Aorta (tissue), 5 donors: Measurements from ENCODE around the gene DRC1. TPM values are rescaled to one million over a fixed set of nuclear protein-coding genes. Genes with fewer than 3 reads are reported as not detected.

Experiments
- ATAC-seq: fragments of 200-7000 bp; cut with Tn5 transposase; one replicate; pipeline ENCODE4 v1.9.1; 2022; ENCODE audit warnings: moderate library complexity; ENCODE audit not compliant: low FRiP score
- DNase-seq, 2 donors: peaks; one replicate each; pipeline ENCODE4 v3.0.0-alpha.2; 2020
- H3K27ac ChIP-seq, 2 donors: one replicate each; pipeline ENCODE4 v1.5.1; 2013; ENCODE audit warnings: low read length in 2 of 2, mild to moderate bottlenecking in 2 of 2, moderate library complexity in 2 of 2, control low read depth in 1 of 2, inconsistent platforms in 1 of 2, low read depth in 1 of 2
- H3K27me3 ChIP-seq, 2 donors: one replicate each; pipeline ENCODE4 v1.6.1; 2013; ENCODE audit warnings: control low read depth in 1 of 2, low read length in 1 of 2, mild to moderate bottlenecking in 1 of 2, moderate library complexity in 1 of 2; ENCODE audit not compliant: insufficient read depth in 2 of 2, control insufficient read depth in 1 of 2
- H3K36me3 ChIP-seq, 2 donors: one replicate each; pipeline ENCODE4 v1.6.1; 2013; ENCODE audit warnings: control low read depth in 1 of 2, low read length in 1 of 2, mild to moderate bottlenecking in 1 of 2; ENCODE audit not compliant: insufficient read depth in 2 of 2, control insufficient read depth in 1 of 2
- H3K4me1 ChIP-seq, 2 donors: one replicate each; pipeline ENCODE4 v1.6.1; 2013; ENCODE audit warnings: low read length in 2 of 2, control low read depth in 1 of 2, mild to moderate bottlenecking in 1 of 2, moderate library complexity in 1 of 2; ENCODE audit not compliant: insufficient read depth in 2 of 2, control insufficient read depth in 1 of 2
- H3K4me3 ChIP-seq, 2 donors: one replicate each; pipeline ENCODE4 v1.5.1; 2013; ENCODE audit warnings: low read length in 2 of 2, control low read depth in 1 of 2, mild to moderate bottlenecking in 1 of 2
- H3K9me3 ChIP-seq: one replicate; pipeline ENCODE4 v1.6.1; 2013; ENCODE audit warnings: mild to moderate bottlenecking, low read length; ENCODE audit not compliant: control insufficient read depth
- WGBS, 2 donors: extraction: QIAGEN DNeasy Blood & Tissue Kit; methylation state at CpG; one replicate each; pipeline ENCODE4 v1.1.7; 2013; 5-methylcytosine and 5-hydroxymethylcytosine counted together
- intact Hi-C, 2 donors: fragments of 100-400 bp; cut with DNase I; formaldehyde crosslinking; loops; one replicate each; pipeline versions ENCODE4 v1.14.2 to v1.15.0; 2022
- polyA plus RNA-seq, 2 donors: library from polyadenylated mRNA; stranded (reverse); fragments of 200-250 nt; gene quantifications; one replicate each; pipeline ENCODE4 v1.2.3, GENCODE V29; 2013
- total RNA-seq, 2 donors: library from RNA; stranded (reverse); fragmentation: NEBNext Ultra II Directional; extraction: Animal tissue kit (Norgen Biotek cat#: 25700); gene quantifications; one replicate each; pipeline ENCODE4 v1.2.1, GENCODE V29; 2021
- donor health status: healthy with polysubstance abuse.
- donor health status: Bipolar disorder and iron deficiency.
- donor health status: DM: no; HTN: no; CAD: no.
- donor health status: DM: no; HTN: no; CAD: no.
- donor health status: DM: yes; HTN: yes; CAD: no.

DRC1 gene
- total and polyA plus RNA-seq, 4 donors, result 0.51 TPM; not detected in 3

- Histone ChIP-seq H3K4me3 (no peak overlapping the region), H3K36me3 (no peaks in the 10 kb centered on the region), H3K27ac (no peak overlapping the region), H3K4me1 (no peaks in the 10 kb centered on the region), H3K27me3 (no peaks in the 10 kb centered on the region), H3K9me3 (peaks cover 1% of the 10 kb centered on the region)
- DNase-seq (no peak), ATAC-seq (no peak)
- intact Hi-C loops, result no loop called here
- 96 to 98% methylated on average over 14 of the region's 14 CpGs for WGBS, 2 donors
These were observed 72.6 kb downstream of the DRC1 start for GRCh38 chr2:26474261-26474785.

DNA sequence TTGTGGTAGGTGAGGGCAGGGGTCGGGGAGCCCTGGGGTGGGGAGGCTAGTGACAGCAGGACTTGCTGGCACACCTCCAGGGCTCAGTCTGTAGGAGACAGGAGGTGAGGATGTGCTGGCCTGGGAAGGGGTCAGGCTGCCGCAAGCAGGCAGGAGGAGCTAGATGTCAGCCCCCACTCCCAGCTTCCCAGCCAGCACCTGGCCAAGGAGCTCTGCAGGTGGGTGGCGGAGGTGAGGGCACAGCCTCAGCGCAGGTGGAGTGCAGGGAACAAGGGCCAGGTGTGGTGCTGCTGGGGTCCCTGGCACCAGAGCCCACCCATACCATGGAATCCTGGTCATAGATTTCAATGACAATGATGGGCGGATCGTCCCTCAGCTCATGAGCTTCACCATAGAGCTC, 73.3 kb downstream of the DRC1 start:
- H3K4me1 ChIP-seq, result no peaks in the 10 kb centered on the region

GRCh38 chr2:26475832-26476501, 74.2 kb downstream of the DRC1 start:
- Histone ChIP-seq H3K27me3 (no peaks in the 10 kb centered on the region), H3K9me3 (no peaks in the 10 kb centered on the region), H3K4me3 (no peak overlapping the region), H3K36me3 (no peaks in the 10 kb centered on the region), H3K27ac (no peak overlapping the region), H3K4me1 (no peaks in the 10 kb centered on the region)
- DNase-seq, result no peak
- intact Hi-C loops, result no loop called here
- 86 to 91% methylated on average over 19 to 22 of the region's 22 CpGs for WGBS, 2 donors
- ATAC-seq, result no peak

More for the DNA sequence above, 73.3 kb downstream of the DRC1 start:
- no peaks in the 10 kb centered on the region for H3K27me3 ChIP-seq
- H3K27ac ChIP-seq, result no peak overlapping the region
- no peak overlapping the region for H3K4me3 ChIP-seq
- ATAC-seq (no peak), DNase-seq (no peak)
- WGBS, 2 donors, result 94 to 100% methylated on average over 6 of the region's 6 CpGs
- no peaks in the 10 kb centered on the region for H3K36me3 ChIP-seq
- intact Hi-C loops, result no loop called here
- peaks cover 1% of the 10 kb centered on the region for H3K9me3 ChIP-seq

- H3K27me3 ChIP-seq, result no peaks in the 10 kb centered on the region
- no peak overlapping the region for H3K4me3 ChIP-seq
- no peaks in the 10 kb centered on the region for H3K9me3 ChIP-seq
- no peaks in the 10 kb centered on the region for H3K36me3 ChIP-seq
- H3K4me1 ChIP-seq, result no peaks in the 10 kb centered on the region
- no peak for DNase-seq
- WGBS, 2 donors, result 81 to 84% methylated on average over 33 of the region's 33 CpGs
- intact Hi-C loops, result no loop called here
- H3K27ac ChIP-seq, result no peak overlapping the region
- ATAC-seq, result no peak
These were observed 75.6 kb downstream of the DRC1 start for GRCh38 chr2:26477126-26477910.

GRCh38 chr2:26477911-26478253, 76.2 kb downstream of the DRC1 start, which contains the start of gene OTOF:
OTOF (minus strand) TSS chr2:26478124.
- ATAC-seq, result no peak
- WGBS, 2 donors, result 4% methylated on average over 3 of the region's 3 CpGs
- intact Hi-C loops, result no loop called here

DNA sequence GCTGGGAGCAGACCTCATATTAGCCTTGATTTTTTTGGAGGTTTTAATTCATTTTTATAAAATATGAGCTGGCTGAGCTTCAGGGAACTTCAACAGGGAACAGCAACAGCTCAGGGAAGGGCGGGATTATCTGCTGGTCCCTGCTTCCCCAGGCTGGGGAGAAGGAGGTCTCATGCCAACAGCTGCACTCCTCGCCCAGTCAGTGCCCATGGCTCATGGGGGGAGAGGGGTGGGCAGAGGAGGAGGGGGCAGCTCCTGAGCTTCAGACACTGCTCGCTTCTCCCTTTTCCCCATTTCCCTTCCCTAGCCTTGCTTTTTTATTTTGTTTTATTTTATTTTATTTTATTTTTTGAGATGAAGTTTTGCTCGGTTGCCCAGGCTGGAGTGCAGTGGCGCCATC, 76.6 kb downstream of the DRC1 start:
- Histone ChIP-seq H3K27me3 (no peaks in the 10 kb centered on the region), H3K27ac (no peak overlapping the region), H3K36me3 (no peaks in the 10 kb centered on the region), H3K4me1 (no peaks in the 10 kb centered on the region), H3K9me3 (no peaks in the 10 kb centered on the region), H3K4me3 (no peak overlapping the region)
- no peak for ATAC-seq
- no peak for DNase-seq
- WGBS, 2 donors, result 52 to 67% methylated on average over 5 of the region's 5 CpGs
- intact Hi-C loops, result no loop called here

More at GRCh38 chr2:26477911-26478253, 76.2 kb downstream of the DRC1 start, which contains the start of gene OTOF:
- Histone ChIP-seq H3K36me3 (no peaks in the 10 kb centered on the region), H3K4me3 (no peak within 1 kb of the TSS), H3K27ac (no peak within 1 kb of the TSS), H3K9me3 (no peaks in the 10 kb centered on the region), H3K4me1 (no peaks in the 10 kb centered on the region), H3K27me3 (no peaks in the 10 kb centered on the region)
- peak in 1 of 2 donors; percentile 77 for DNase-seq

- H3K27ac ChIP-seq, result no peak overlapping the region
- H3K4me1 ChIP-seq, result no peaks in the 10 kb centered on the region
- no peaks in the 10 kb centered on the region for H3K9me3 ChIP-seq
- DNase-seq, result no peak
- WGBS, 2 donors, result 95% methylated on average over 21 to 25 of the region's 25 CpGs
- H3K36me3 ChIP-seq, result no peaks in the 10 kb centered on the region
- H3K4me3 ChIP-seq, result no peak overlapping the region
- intact Hi-C loops, result no loop called here
- ATAC-seq, result no peak
- no peaks in the 10 kb centered on the region for H3K27me3 ChIP-seq
These were observed 77.5 kb downstream of the DRC1 start for GRCh38 chr2:26479131-26479788.

DNA sequence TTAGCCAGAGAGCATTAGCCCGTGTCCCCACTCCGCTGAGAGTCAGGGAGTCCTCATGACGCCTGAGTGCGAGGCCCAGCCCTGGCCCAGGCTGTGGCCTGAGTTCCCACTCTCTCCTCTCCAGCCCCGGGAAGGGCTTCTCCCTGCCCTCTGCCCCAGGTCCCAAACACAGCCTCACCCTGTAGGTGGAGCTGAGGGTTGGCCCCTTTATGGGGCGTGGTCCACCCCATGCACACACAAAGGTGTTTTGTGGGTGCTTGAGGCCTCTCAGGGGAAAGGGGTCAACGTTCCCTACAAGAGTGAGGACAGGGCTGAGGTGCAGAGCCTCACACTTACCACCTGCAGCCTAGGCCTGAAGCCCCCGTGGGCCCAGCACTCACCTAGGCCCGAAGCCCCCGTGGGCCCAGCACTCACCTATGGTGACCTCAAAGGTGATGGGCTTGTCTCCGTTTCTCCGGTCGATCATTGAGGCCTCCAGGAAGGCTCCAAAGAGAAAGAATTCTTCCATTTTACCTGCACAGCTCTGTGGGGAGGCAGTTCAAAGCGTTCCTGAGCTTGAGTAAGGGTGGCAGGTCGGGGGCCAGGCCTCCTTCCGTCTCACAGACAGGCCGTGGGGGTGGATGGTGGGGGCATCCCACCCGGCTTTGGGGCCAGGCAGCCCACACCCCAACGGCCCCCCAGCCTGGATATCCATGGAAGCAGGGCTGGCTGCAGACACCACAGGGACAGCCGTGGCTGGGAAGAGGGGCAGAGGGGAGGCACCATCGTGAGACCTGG, 78.3 kb downstream of the DRC1 start:
- H3K36me3 ChIP-seq, result no peaks in the 10 kb centered on the region
- H3K27me3 ChIP-seq, result no peaks in the 10 kb centered on the region
- DNase-seq (no peak), ATAC-seq (no peak)
- no peaks in the 10 kb centered on the region for H3K9me3 ChIP-seq
- H3K4me3 ChIP-seq, result no peak overlapping the region
- 94 to 95% methylated on average over 21 of the region's 21 CpGs for WGBS, 2 donors
- intact Hi-C loops, result no loop called here
- H3K4me1 ChIP-seq, result no peaks in the 10 kb centered on the region
- H3K27ac ChIP-seq, result no peak overlapping the region
